GM12878 (cell line): ENCODE measurements around the gene TLR5. TPM values are rescaled to one million over a fixed set of nuclear protein-coding genes. Genes with fewer than 3 reads are reported as not detected.

ENCODE experiments used
- ATF3 ChIP-seq: IDR thresholded peaks from 2 replicates; pipeline ENCODE4 v1.6.1; 2011; ENCODE audit warnings: low read depth, mild to moderate bottlenecking, low read length, moderate library complexity, borderline replicate concordance; ENCODE audit errors: extremely low read depth
- BACH1 ChIP-seq: fragments of 450-650 bp; IDR thresholded peaks from 2 replicates; pipeline ENCODE4 v1.6.1; 2017; ENCODE audit warnings: mild to moderate bottlenecking, borderline replicate concordance
- CBFB ChIP-seq: IDR thresholded peaks from 2 replicates; pipeline ENCODE4 v1.6.1; 2016; ENCODE audit warnings: antibody characterized with exemption, low read depth
- CREB1 ChIP-seq: IDR thresholded peaks from 2 replicates; pipeline ENCODE4 v1.6.1; 2012; ENCODE audit warnings: low read depth, mild to moderate bottlenecking, inconsistent platforms
- NR2C2 ChIP-seq: IDR thresholded peaks from 2 replicates; pipeline ENCODE4 v1.6.1; 2011; ENCODE audit warnings: borderline replicate concordance, low read depth; ENCODE audit not compliant: control insufficient read depth, insufficient read length
- POLR2AphosphoS2 ChIP-seq: IDR thresholded peaks from 2 replicates; pipeline ENCODE4 v1.6.1; 2011; ENCODE audit warnings: low read depth, mild to moderate bottlenecking, low read length, improper control_type of control experiment, moderate library complexity
- RELA ChIP-seq: fragments of 450-650 bp; IDR thresholded peaks from 2 replicates; pipeline ENCODE4 v1.8.0; 2014; ENCODE audit warnings: borderline replicate concordance; ENCODE audit not compliant: partially characterized antibody
- TAF1 ChIP-seq: IDR thresholded peaks from 2 replicates; pipeline ENCODE4 v1.6.1; 2011; ENCODE audit warnings: mild to moderate bottlenecking, low read depth, low read length, borderline replicate concordance
- TCF12 ChIP-seq: IDR thresholded peaks from 2 replicates; pipeline ENCODE4 v1.6.1; 2011; ENCODE audit warnings: low read depth, mild to moderate bottlenecking, low read length
- TCF7 ChIP-seq: IDR thresholded peaks from 2 replicates; pipeline ENCODE4 v1.6.1; 2014; ENCODE audit warnings: antibody characterized with exemption, borderline replicate concordance
- ZNF592 ChIP-seq: fragments of 450-650 bp; IDR thresholded peaks from 2 replicates; pipeline ENCODE4 v1.6.1; 2017; ENCODE audit warnings: mild to moderate bottlenecking, moderate library complexity
- polyA plus RNA-seq, 11 experiments: library from polyadenylated mRNA; depleted of rRNA in 4 of 11; unstranded in 6 of 11; stranded (reverse) in 5 of 11; fragments of >200 nt; fragmentation: Nextera tagmentation in 4 of 11; fragmentation: Illumina TruSeq in 1 of 11; extraction: Ambion mirVana in 4 of 11; extraction: Trizol in 1 of 11; gene quantifications; 1 replicate in 1 of 11; 2 replicates in 10 of 11; pipeline versions ENCODE4 v1.2.1 to v1.2.3, GENCODE V29; 2011 to 2016; ENCODE audit warnings: inconsistent platforms in 2 of 11, missing spikeins in 2 of 11, low read depth in 1 of 11
- total RNA-seq, 4 experiments: library from RNA; depleted of rRNA in 3 of 4; stranded (reverse); fragments of >200 nt in 3 of 4; fragmentation: Illumina TruSeq in 1 of 4; extraction: Trizol in 1 of 4; gene quantifications; 2 replicates each; pipeline versions ENCODE4 v1.2.1 to v1.2.3, GENCODE V29; 2013 to 2021
- TF ChIP-seq, protein P1 (sequence below): fragments of 450-650 bp; IDR thresholded peaks from 2 replicates; pipeline ENCODE4 v1.6.1; 2017; ENCODE audit warnings: borderline replicate concordance
- TF ChIP-seq, protein P2 (sequence below): IDR thresholded peaks from 2 replicates; pipeline ENCODE4 v1.6.1; 2012; ENCODE audit warnings: low read depth, low read length, improper control_type of control experiment
- TF ChIP-seq, protein P3 (sequence below): IDR thresholded peaks from 2 replicates; pipeline ENCODE4 v1.6.1; 2012; ENCODE audit warnings: improper control_type of control experiment, low read depth, low read length; ENCODE audit not compliant: insufficient replicate concordance
- TF ChIP-seq, protein P4 (sequence below): fragments of 450-650 bp; IDR thresholded peaks from 2 replicates; pipeline ENCODE4 v1.6.1; 2017; ENCODE audit warnings: mild to moderate bottlenecking

Gene TLR5
- total and polyA plus RNA-seq, 10 of the 15 experiments (the other 5 are each of a cell fraction or from before 2014, with no cell fraction given), result 0.34 to 5.3 (median 0.79) TPM

GRCh38 chr1:223133824-223134435, 9.1 kb downstream of the TLR5 start (continued):
- TF ChIP-seq POLR2AphosphoS2 (no peak), ATF3 (no peak), ZNF592 (no peak), TCF7 (no peak), NR2C2 (no peak), RELA (no peak), CREB1 (no peak), TCF12 (no peak), TAF1 (no peak), BACH1 (no peak), CBFB (no peak)
- TF ChIP-seq, protein P1, sequence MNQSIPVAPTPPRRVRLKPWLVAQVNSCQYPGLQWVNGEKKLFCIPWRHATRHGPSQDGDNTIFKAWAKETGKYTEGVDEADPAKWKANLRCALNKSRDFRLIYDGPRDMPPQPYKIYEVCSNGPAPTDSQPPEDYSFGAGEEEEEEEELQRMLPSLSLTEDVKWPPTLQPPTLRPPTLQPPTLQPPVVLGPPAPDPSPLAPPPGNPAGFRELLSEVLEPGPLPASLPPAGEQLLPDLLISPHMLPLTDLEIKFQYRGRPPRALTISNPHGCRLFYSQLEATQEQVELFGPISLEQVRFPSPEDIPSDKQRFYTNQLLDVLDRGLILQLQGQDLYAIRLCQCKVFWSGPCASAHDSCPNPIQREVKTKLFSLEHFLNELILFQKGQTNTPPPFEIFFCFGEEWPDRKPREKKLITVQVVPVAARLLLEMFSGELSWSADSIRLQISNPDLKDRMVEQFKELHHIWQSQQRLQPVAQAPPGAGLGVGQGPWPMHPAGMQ, result no peak
- TF ChIP-seq, protein P2, sequence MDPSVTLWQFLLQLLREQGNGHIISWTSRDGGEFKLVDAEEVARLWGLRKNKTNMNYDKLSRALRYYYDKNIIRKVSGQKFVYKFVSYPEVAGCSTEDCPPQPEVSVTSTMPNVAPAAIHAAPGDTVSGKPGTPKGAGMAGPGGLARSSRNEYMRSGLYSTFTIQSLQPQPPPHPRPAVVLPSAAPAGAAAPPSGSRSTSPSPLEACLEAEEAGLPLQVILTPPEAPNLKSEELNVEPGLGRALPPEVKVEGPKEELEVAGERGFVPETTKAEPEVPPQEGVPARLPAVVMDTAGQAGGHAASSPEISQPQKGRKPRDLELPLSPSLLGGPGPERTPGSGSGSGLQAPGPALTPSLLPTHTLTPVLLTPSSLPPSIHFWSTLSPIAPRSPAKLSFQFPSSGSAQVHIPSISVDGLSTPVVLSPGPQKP, result no peak
- TF ChIP-seq, protein P3, sequence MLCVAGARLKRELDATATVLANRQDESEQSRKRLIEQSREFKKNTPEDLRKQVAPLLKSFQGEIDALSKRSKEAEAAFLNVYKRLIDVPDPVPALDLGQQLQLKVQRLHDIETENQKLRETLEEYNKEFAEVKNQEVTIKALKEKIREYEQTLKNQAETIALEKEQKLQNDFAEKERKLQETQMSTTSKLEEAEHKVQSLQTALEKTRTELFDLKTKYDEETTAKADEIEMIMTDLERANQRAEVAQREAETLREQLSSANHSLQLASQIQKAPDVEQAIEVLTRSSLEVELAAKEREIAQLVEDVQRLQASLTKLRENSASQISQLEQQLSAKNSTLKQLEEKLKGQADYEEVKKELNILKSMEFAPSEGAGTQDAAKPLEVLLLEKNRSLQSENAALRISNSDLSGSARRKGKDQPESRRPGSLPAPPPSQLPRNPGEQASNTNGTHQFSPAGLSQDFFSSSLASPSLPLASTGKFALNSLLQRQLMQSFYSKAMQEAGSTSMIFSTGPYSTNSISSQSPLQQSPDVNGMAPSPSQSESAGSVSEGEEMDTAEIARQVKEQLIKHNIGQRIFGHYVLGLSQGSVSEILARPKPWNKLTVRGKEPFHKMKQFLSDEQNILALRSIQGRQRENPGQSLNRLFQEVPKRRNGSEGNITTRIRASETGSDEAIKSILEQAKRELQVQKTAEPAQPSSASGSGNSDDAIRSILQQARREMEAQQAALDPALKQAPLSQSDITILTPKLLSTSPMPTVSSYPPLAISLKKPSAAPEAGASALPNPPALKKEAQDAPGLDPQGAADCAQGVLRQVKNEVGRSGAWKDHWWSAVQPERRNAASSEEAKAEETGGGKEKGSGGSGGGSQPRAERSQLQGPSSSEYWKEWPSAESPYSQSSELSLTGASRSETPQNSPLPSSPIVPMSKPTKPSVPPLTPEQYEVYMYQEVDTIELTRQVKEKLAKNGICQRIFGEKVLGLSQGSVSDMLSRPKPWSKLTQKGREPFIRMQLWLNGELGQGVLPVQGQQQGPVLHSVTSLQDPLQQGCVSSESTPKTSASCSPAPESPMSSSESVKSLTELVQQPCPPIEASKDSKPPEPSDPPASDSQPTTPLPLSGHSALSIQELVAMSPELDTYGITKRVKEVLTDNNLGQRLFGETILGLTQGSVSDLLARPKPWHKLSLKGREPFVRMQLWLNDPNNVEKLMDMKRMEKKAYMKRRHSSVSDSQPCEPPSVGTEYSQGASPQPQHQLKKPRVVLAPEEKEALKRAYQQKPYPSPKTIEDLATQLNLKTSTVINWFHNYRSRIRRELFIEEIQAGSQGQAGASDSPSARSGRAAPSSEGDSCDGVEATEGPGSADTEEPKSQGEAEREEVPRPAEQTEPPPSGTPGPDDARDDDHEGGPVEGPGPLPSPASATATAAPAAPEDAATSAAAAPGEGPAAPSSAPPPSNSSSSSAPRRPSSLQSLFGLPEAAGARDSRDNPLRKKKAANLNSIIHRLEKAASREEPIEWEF, result no peak
- TF ChIP-seq, protein P4, sequence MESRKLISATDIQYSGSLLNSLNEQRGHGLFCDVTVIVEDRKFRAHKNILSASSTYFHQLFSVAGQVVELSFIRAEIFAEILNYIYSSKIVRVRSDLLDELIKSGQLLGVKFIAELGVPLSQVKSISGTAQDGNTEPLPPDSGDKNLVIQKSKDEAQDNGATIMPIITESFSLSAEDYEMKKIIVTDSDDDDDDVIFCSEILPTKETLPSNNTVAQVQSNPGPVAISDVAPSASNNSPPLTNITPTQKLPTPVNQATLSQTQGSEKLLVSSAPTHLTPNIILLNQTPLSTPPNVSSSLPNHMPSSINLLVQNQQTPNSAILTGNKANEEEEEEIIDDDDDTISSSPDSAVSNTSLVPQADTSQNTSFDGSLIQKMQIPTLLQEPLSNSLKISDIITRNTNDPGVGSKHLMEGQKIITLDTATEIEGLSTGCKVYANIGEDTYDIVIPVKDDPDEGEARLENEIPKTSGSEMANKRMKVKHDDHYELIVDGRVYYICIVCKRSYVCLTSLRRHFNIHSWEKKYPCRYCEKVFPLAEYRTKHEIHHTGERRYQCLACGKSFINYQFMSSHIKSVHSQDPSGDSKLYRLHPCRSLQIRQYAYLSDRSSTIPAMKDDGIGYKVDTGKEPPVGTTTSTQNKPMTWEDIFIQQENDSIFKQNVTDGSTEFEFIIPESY, result no peak
